HL-60 (cell line): Measurements from ENCODE around the gene CYP3A4.

Source experiments
- DNase-seq, 2 experiments: peaks; one replicate each; pipeline ENCODE4 v3.0.0-alpha.2; 2010 to 2020; ENCODE audit warnings: low read depth in 1 of 2, low spot score in 1 of 2
- H3K27ac ChIP-seq: fragments of 250-450 bp; sonication (Bioruptor Pico); replicated peaks from 2 replicates; pipeline ENCODE4 v1.5.1; 2020; ENCODE audit warnings: mild to moderate bottlenecking, moderate library complexity
- H3K27me3 ChIP-seq: fragments of 250-450 bp; sonication (Bioruptor Pico); 2 replicates; pipeline ENCODE4 v1.5.1; 2021; ENCODE audit warnings: mild to moderate bottlenecking, moderate library complexity; ENCODE audit not compliant: insufficient read depth, poor library complexity, severe bottlenecking
- H3K4me3 ChIP-seq: replicated peaks from 2 replicates; pipeline ENCODE4 v1.5.1; 2011; ENCODE audit warnings: mild to moderate bottlenecking, control low read depth, low read length; ENCODE audit not compliant: insufficient read depth
- CTCF ChIP-seq: IDR thresholded peaks from one replicate; pipeline ENCODE4 v1.5.1; 2011; ENCODE audit warnings: low read length, control low read depth, inconsistent platforms; ENCODE audit not compliant: insufficient read depth
- GABPA ChIP-seq: IDR thresholded peaks from 2 replicates; pipeline ENCODE4 v1.6.1; 2012; ENCODE audit warnings: low read depth
- POLR2AphosphoS5 ChIP-seq: IDR thresholded peaks from 2 replicates; pipeline ENCODE4 v1.6.1; 2012; ENCODE audit warnings: low read depth
- REST ChIP-seq: IDR thresholded peaks from 2 replicates; pipeline ENCODE4 v1.6.1; 2012; ENCODE audit warnings: low read depth; ENCODE audit not compliant: insufficient replicate concordance
- SPI1 ChIP-seq: IDR thresholded peaks from 2 replicates; pipeline ENCODE4 v1.6.1; 2012; ENCODE audit warnings: low read depth, mild to moderate bottlenecking, borderline replicate concordance

The CYP3A4 gene

GRCh38 chr7:99825873-99826272, 41.9 kb upstream of the CYP3A4 start:
- Histone ChIP-seq H3K27me3 (no peaks in the 10 kb centered on the region), H3K4me3 (no peak overlapping the region), H3K27ac (no peak overlapping the region)
- TF ChIP-seq SPI1: no peak
- TF ChIP-seq GABPA: no peak
- no peak for DNase-seq

- no peak for DNase-seq
- Histone ChIP-seq H3K4me3 (no peak overlapping the region), H3K27me3 (no peaks in the 10 kb centered on the region), H3K27ac (no peak overlapping the region)
- TF ChIP-seq SPI1 (no peak), REST (no peak), POLR2AphosphoS5 (no peak), CTCF (no peak), GABPA (no peak)
These were observed 41.5 kb upstream of the CYP3A4 start for GRCh38 chr7:99825452-99825851.

- Histone ChIP-seq H3K27ac (no peak overlapping the region), H3K4me3 (no peak overlapping the region), H3K27me3 (no peaks in the 10 kb centered on the region)
- no peak for DNase-seq
- TF ChIP-seq REST: no peak
- TF ChIP-seq POLR2AphosphoS5: no peak
- TF ChIP-seq CTCF: no peak
- TF ChIP-seq GABPA: no peak
- no peak for TF ChIP-seq SPI1
These were observed 40.1 kb upstream of the CYP3A4 start for GRCh38 chr7:99824091-99824490.

DNA sequence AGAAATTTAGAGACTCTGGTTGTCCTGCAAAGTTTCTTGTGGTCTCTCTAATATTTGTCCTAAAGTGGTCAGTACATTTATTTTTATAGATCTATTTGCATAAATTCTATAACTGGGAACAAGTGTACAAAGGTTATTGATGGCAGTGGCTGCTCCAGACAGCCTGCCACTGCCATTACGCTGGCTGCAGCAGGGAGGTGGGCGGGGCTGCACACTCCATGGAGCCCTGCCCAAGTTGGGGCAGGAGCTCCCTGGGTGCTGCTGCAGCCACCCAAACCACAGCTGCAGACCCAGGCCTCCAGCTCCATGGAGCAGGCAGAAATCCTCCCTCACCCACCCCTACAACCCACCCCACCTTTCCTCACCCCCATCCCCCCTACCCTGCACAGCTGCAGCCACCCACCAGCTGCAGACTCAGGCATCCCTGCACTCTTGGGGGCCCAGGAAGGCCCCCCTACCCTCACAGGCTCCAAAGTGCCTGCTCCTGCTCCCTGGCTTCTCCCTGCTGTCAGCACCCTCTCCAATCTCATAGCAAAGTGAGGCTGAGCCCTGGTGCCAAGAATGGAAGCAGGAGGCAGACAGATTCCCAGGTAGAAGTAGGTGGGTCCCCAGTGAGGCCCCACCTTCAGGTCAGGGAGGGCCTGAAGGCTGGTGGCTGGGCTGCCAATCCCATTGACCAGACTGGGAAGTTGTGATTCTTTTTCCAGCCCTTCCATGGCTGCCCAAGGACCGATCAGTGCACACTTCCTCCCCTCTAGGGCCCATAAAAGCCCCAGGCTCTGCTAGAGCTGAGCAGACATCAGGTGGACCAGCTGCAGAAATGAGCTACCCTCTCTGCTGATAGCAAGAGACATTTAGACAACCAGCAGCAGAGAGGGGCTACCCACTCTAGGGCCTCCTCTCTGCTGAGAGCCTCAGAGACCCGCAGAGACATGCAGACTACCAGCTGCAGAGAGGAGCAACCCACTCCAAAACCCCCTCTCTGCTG, 39.0 kb upstream of the CYP3A4 start:
- no peak overlapping the region for H3K4me3 ChIP-seq
- no peaks in the 10 kb centered on the region for H3K27me3 ChIP-seq
- H3K27ac ChIP-seq: no peak overlapping the region
- no peak for DNase-seq
- TF ChIP-seq POLR2AphosphoS5 (no peak), SPI1 (no peak), CTCF (no peak), GABPA (no peak), REST (no peak)
